Stimulated activated naive B cell treated with anti-CD40 and anti-IgM and Interleukin-4, amounts not matched to agents 10 μg/mL and 1 μg/mL and 100 μg/mL, for 72 hours (primary cell): ENCODE measurements around the gene PAX5.

ENCODE experiments used
- ATAC-seq, 2 donors: fragments of 150-1000 bp; cut with Tn5 transposase; replicated peaks; 2 replicates each; pipeline ENCODE4 v1.10.0; 2021; ENCODE audit warnings: moderate library complexity in 1 of 2
- DNase-seq: peaks from one replicate; pipeline ENCODE4 v3.0.0; 2021
- H3K27ac Mint-ChIP-seq: one replicate; pipeline ENCODE4 v1.8.0; 2022; ENCODE audit warnings: mild to moderate bottlenecking, mixed read lengths
- H3K27me3 Mint-ChIP-seq, 2 donors: one replicate each; pipeline ENCODE4 v1.8.0; 2022; ENCODE audit warnings: mixed read lengths in 2 of 2
- H3K36me3 Mint-ChIP-seq, 2 donors: one replicate each; pipeline ENCODE4 v1.8.0; 2022; ENCODE audit warnings: mixed read lengths in 2 of 2, mild to moderate bottlenecking in 1 of 2
- H3K4me1 Mint-ChIP-seq, 2 donors: one replicate each; pipeline ENCODE4 v1.8.0; 2022; ENCODE audit warnings: mixed read lengths in 2 of 2, mild to moderate bottlenecking in 1 of 2
- H3K4me3 Mint-ChIP-seq, 2 donors: one replicate each; pipeline ENCODE4 v1.8.0; 2022; ENCODE audit warnings: mild to moderate bottlenecking in 2 of 2, mixed read lengths in 2 of 2, moderate library complexity in 1 of 2
- H3K9me3 Mint-ChIP-seq, 2 donors: one replicate each; pipeline ENCODE4 v1.8.0; 2022; ENCODE audit warnings: mixed read lengths in 2 of 2, mild to moderate bottlenecking in 1 of 2

Gene PAX5

DNA sequence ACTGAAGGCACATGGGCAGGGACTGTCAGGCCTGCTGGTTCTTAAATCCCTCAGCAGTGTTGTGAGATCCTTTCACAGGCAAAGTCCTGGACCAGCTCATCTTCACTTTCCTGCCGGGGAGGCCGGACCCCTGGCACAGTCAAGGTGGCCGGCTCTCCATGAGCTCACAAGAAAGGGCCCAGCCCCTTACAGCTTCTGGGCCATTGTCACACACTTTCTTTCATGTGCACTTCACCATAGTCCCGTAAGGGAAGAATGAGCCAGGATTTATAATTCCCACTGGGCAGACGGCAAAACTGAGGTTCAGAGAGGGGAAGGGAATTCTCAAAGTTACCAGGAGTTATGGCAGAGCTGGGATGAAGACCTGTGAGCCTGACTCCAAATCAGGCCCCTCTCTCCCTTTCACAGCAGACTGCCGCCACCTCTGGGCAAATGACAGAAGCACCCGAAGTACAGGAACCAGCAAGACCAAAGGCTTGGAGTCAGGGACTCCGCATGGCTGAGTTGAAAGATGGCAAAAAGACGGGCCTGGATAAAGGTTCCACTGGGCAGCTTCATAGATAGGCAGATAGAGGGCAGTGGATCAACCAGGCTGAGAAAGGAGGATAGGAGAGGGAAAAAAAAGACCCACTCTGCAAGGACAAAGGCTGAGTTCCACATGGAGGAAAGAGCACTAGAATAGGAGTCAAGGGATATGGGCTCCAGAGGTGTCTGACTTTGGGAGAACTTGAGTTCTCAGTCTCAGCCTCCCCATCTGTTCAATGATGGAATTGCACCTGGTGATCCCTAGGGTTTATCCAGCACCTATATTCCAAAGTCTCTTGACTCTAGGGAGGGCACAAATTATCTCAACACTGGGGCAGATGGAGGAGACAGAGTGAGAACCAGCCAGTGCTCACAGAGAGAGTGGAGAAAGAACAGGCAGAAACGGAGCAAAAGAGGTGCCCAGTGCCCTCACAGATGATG is 128.7 kb downstream of the PAX5 start:
- Mint-ChIP-seq H3K9me3 (no peaks in the 10 kb centered on the region), H3K4me3 (no peak overlapping the region), H3K27me3 (no peaks in the 10 kb centered on the region), H3K27ac (peak overlapping the region; percentile 81), H3K4me1 (peaks cover 58 to 87% of the 10 kb centered on the region in 2 donors), H3K36me3 (peaks cover 56 to 76% of the 10 kb centered on the region in 2 donors)
- ATAC-seq (no peak), DNase-seq (no peak)

GRCh38 chr9:36903541-36904435 is 130.3 kb downstream of the PAX5 start:
- Mint-ChIP-seq H3K36me3 (peaks cover 62 to 86% of the 10 kb centered on the region in 2 donors), H3K4me1 (peaks cover 65 to 96% of the 10 kb centered on the region in 2 donors), H3K9me3 (no peaks in the 10 kb centered on the region), H3K27ac (peak overlapping the region; percentile 86), H3K4me3 (no peak overlapping the region), H3K27me3 (no peaks in the 10 kb centered on the region)
- ATAC-seq (peak; percentile 85 to 87), DNase-seq (peak; percentile 52)

DNA sequence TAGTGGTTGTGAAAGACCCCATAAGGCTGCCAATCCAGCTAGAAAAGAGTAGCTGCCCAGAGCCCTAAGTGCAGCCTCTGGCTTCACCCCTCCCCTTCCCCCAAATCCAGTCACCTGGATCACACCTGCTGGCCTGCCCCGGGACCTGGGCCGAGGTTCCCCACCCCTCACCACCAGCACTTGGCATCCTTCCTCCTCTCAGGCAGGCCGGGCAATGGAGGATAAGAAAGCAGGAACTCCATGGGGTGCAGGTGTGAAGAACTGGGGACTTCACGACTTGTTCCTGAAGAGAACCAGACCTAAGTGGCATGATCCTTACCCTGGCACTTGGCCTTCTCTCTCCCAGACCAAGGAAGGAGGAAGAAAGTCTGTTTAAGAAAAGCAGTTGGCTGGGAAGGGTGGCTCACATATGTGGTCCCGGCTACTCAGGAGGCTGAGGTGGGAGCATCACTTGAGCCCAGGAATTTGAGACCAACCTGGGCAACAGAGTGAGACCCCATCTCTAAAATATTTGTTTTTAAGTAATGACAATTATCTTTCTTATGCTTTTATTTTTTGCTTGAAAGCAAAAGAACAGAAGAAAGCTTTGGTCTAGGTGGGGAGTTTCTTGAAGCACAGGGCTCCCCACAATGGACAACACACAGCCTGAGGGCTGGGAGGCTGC is 131.1 kb downstream of the PAX5 start:
- no peak for ATAC-seq
- H3K9me3 Mint-ChIP-seq: no peaks in the 10 kb centered on the region
- peaks cover 65 to 98% of the 10 kb centered on the region in 2 donors for H3K4me1 Mint-ChIP-seq
- peak overlapping the region; percentile 85 for H3K27ac Mint-ChIP-seq
- H3K27me3 Mint-ChIP-seq: no peaks in the 10 kb centered on the region
- H3K4me3 Mint-ChIP-seq: peak overlapping the region in 1 of 2 donors; percentile 8
- DNase-seq: no peak
- peaks cover 65 to 85% of the 10 kb centered on the region in 2 donors for H3K36me3 Mint-ChIP-seq

GRCh38 chr9:36902080-36902716 is 131.9 kb downstream of the PAX5 start:
- DNase-seq: no peak
- ATAC-seq: no peak
- no peaks in the 10 kb centered on the region for H3K9me3 Mint-ChIP-seq
- no peaks in the 10 kb centered on the region for H3K27me3 Mint-ChIP-seq
- peaks cover 69 to 99% of the 10 kb centered on the region in 2 donors for H3K4me1 Mint-ChIP-seq
- H3K27ac Mint-ChIP-seq: peak overlapping the region; percentile 88
- H3K4me3 Mint-ChIP-seq: no peak overlapping the region
- H3K36me3 Mint-ChIP-seq: peaks cover 63 to 86% of the 10 kb centered on the region in 2 donors

DNA sequence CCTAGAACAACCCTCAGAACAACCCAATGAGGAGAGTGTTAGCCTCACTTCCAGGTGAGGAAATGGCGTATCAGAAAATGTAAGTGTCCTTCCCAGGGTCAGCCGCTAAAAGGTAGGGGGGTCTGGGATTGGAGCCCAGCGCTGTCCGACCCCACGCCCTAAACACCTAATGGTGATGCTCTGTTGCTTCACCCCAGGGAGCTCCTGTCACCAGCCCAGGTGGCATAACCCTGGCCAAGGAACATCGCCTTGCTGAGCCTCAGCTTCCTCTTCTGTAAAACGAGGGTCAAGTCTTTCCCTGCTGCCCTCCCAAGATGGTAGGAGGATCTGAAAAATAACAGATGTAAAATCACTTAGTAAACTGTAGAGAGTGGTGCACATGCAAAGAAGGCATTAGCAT is 132.5 kb downstream of the PAX5 start:
- no peak for ATAC-seq

GRCh38 chr9:36900856-36901220 is 133.2 kb downstream of the PAX5 start:
- DNase-seq: no peak
- H3K4me1 Mint-ChIP-seq: peaks cover 72 to 99% of the 10 kb centered on the region in 2 donors
- peaks cover 60 to 87% of the 10 kb centered on the region in 2 donors for H3K36me3 Mint-ChIP-seq
- no peaks in the 10 kb centered on the region for H3K9me3 Mint-ChIP-seq
- no peak for ATAC-seq
- peak overlapping the region; percentile 93 for H3K27ac Mint-ChIP-seq
- peak overlapping the region in 1 of 2 donors; percentile 13 for H3K4me3 Mint-ChIP-seq
- H3K27me3 Mint-ChIP-seq: no peaks in the 10 kb centered on the region

More for the DNA sequence above, 132.5 kb downstream of the PAX5 start:
- peak overlapping the region in 1 of 2 donors; percentile 13 for H3K4me3 Mint-ChIP-seq
- H3K9me3 Mint-ChIP-seq: no peaks in the 10 kb centered on the region
- DNase-seq: no peak
- H3K27me3 Mint-ChIP-seq: no peaks in the 10 kb centered on the region
- peaks cover 64 to 89% of the 10 kb centered on the region in 2 donors for H3K36me3 Mint-ChIP-seq
- peaks cover 75 to 99% of the 10 kb centered on the region in 2 donors for H3K4me1 Mint-ChIP-seq
- peak overlapping the region; percentile 93 for H3K27ac Mint-ChIP-seq

GRCh38 chr9:36900136-36900855 is 133.8 kb downstream of the PAX5 start:
- Mint-ChIP-seq H3K9me3 (no peaks in the 10 kb centered on the region), H3K27me3 (no peaks in the 10 kb centered on the region), H3K4me3 (peak overlapping the region in 1 of 2 donors; percentile 13), H3K27ac (peak overlapping the region; percentile 93), H3K4me1 (peaks cover 66 to 96% of the 10 kb centered on the region in 2 donors), H3K36me3 (peaks cover 55 to 82% of the 10 kb centered on the region in 2 donors)
- DNase-seq (no peak), ATAC-seq (no peak)

GRCh38 chr9:36899406-36899805 is 134.7 kb downstream of the PAX5 start:
- Mint-ChIP-seq H3K27ac (peak overlapping the region; percentile 85), H3K36me3 (peaks cover 48 to 80% of the 10 kb centered on the region in 2 donors), H3K4me1 (peaks cover 58 to 87% of the 10 kb centered on the region in 2 donors), H3K4me3 (peak overlapping the region in 1 of 2 donors; percentile 2), H3K27me3 (no peaks in the 10 kb centered on the region), H3K9me3 (no peaks in the 10 kb centered on the region)
- ATAC-seq (no peak), DNase-seq (no peak)

- H3K9me3 Mint-ChIP-seq: no peaks in the 10 kb centered on the region
- H3K27me3 Mint-ChIP-seq: no peaks in the 10 kb centered on the region
- H3K36me3 Mint-ChIP-seq: peaks cover 54 to 80% of the 10 kb centered on the region in 2 donors
- DNase-seq (no peak), ATAC-seq (no peak)
- H3K4me3 Mint-ChIP-seq: no peak overlapping the region
- peak overlapping the region; percentile 85 for H3K27ac Mint-ChIP-seq
- H3K4me1 Mint-ChIP-seq: peaks cover 55 to 85% of the 10 kb centered on the region in 2 donors
Measured at GRCh38 chr9:36898431-36899020, 135.5 kb downstream of the PAX5 start.

DNA sequence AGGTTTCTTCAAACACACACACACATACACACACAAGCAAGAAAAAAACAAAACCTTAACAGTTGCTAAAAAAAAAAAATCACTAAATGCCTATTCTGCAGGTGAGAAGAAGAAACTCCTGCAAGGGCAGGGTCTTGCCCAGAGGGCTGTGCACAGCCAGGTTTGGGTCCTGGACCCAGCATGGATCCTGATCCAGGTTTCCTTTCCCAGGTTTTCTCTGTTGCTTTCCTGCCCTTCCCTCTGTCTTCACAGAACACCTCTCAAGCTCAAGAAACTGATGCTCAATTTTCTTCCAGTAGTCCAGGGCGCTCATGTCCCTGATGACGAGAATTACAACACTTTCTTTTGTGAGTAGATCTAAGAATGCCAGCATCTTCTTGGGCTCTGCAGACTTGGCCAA is 136.6 kb downstream of the PAX5 start:
- DNase-seq: no peak
- no peaks in the 10 kb centered on the region for H3K9me3 Mint-ChIP-seq
- H3K36me3 Mint-ChIP-seq: peaks cover 58 to 79% of the 10 kb centered on the region in 2 donors
- ATAC-seq: no peak
- H3K4me3 Mint-ChIP-seq: no peak overlapping the region
- H3K27ac Mint-ChIP-seq: peak overlapping the region; percentile 85
- no peaks in the 10 kb centered on the region for H3K27me3 Mint-ChIP-seq
- peaks cover 52 to 83% of the 10 kb centered on the region in 2 donors for H3K4me1 Mint-ChIP-seq

DNA sequence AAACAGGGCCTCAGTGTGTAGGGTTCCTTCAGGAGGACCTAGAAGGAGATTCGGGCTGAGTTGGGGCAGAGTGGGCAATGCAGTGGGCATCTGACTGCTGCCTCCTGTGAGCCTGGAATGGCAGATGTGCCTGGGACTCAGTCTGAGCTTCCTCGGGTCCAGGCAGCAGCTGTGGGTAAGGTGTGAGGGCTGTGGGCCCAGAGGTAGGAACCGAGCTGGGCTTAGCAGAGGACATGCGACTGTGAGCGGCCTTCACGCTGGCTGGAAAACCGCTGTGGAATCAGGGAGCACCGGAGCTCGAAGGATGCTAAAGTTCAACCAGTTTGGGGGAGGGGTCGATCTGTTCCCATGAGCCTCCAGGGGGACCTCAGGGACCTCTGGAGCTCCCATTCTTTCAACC is 137.0 kb downstream of the PAX5 start:
- no peak for ATAC-seq
- Mint-ChIP-seq H3K27ac (peak overlapping the region; percentile 85), H3K27me3 (no peaks in the 10 kb centered on the region), H3K4me1 (peaks cover 51 to 83% of the 10 kb centered on the region in 2 donors), H3K36me3 (peaks cover 59 to 77% of the 10 kb centered on the region in 2 donors), H3K4me3 (peak overlapping the region in 1 of 2 donors; percentile 18), H3K9me3 (no peaks in the 10 kb centered on the region)
- DNase-seq: no peak

- ATAC-seq (no peak), DNase-seq (no peak)
- peaks cover 52 to 83% of the 10 kb centered on the region in 2 donors for H3K4me1 Mint-ChIP-seq
- H3K9me3 Mint-ChIP-seq: no peaks in the 10 kb centered on the region
- peak overlapping the region; percentile 85 for H3K27ac Mint-ChIP-seq
- no peaks in the 10 kb centered on the region for H3K27me3 Mint-ChIP-seq
- H3K4me3 Mint-ChIP-seq: no peak overlapping the region
- H3K36me3 Mint-ChIP-seq: peaks cover 58 to 75% of the 10 kb centered on the region in 2 donors
Measured at GRCh38 chr9:36896296-36896695, 137.8 kb downstream of the PAX5 start.
